HepG2 (cell line): Measurements from ENCODE around the gene DPP3. TPM values are rescaled to one million over a fixed set of nuclear protein-coding genes. Genes with fewer than 3 reads are reported as not detected.

Source experiments
- ATAC-seq: fragments of 200-7000 bp; cut with Tn5 transposase; 3 replicates; pipeline ENCODE4 v1.9.1; 2020; ENCODE audit warnings: mild to moderate bottlenecking, moderate library complexity
- BruUV-seq: library from RNA; stranded (reverse); fragments of 400-500 nt; replicated peaks from 2 replicates; lab custom pipeline; 2021; lab: Mats Ljungman, UMichigan
- CTCF ChIA-PET: fragments of 300-600 bp; formaldehyde crosslinking; extraction: SDS; loops from one replicate; lab custom pipeline; 2021; ENCODE audit warnings: low total read pairs, inconsistent platforms, low intra/inter-chr PET ratio; lab: Yijun Ruan, JAX
- POLR2A ChIA-PET: fragments of 350-600 bp; sonication (Branson Sonifier 250); formaldehyde crosslinking; loops from one replicate; lab custom pipeline; 2020; ENCODE audit warnings: antibody characterized with exemption, inconsistent platforms; lab: Yijun Ruan, JAX
- DNase-seq: peaks from one replicate; pipeline ENCODE4 v3.0.0-alpha.2; 2015; ENCODE audit warnings: low spot score
- FAIRE-seq: peaks from 3 replicates; lab custom pipeline; 2011; peaks lifted over from hg19 to GRCh38; lab: Jason Lieb, UNC
- H2AFZ ChIP-seq: one replicate; pipeline ENCODE4 v1.6.1; 2011; ENCODE audit warnings: low read length, inconsistent platforms
- H3K27ac ChIP-seq: fragments of 300-600 bp; 3 replicates; pipeline ENCODE4 v1.8.0; 2011; ENCODE audit warnings: mixed run types, mild to moderate bottlenecking, mixed read lengths, low read length, inconsistent platforms; ENCODE audit not compliant: insufficient read depth; ENCODE audit errors: extremely low read length
- H3K27me3 ChIP-seq, 2 experiments: fragments of 200-600 bp in 1 of 2; 2 replicates in 1 of 2; 3 replicates in 1 of 2; pipeline versions ENCODE4 v1.6.0 to v1.8.0; 2011; ENCODE audit warnings: low read length in 2 of 2, mild to moderate bottlenecking in 2 of 2, moderate library complexity in 2 of 2, inconsistent platforms in 1 of 2; ENCODE audit not compliant: insufficient read depth in 2 of 2, control insufficient read depth in 1 of 2
- H3K36me3 ChIP-seq, 2 experiments: fragments of 200-600 bp in 1 of 2; replicated peaks in 1 of 2; 2 replicates in 1 of 2; 3 replicates in 1 of 2; pipeline versions ENCODE4 v1.5.1 to v1.8.0; 2011; ENCODE audit warnings: low read length in 2 of 2, inconsistent platforms in 1 of 2; ENCODE audit not compliant: insufficient read depth in 2 of 2, control insufficient read depth in 1 of 2
- H3K4me1 ChIP-seq: 2 replicates; pipeline ENCODE4 v1.5.1; 2012; ENCODE audit warnings: low read length, inconsistent platforms; ENCODE audit not compliant: insufficient read depth
- H3K4me2 ChIP-seq: 2 replicates; pipeline ENCODE4 v1.6.0; 2011; ENCODE audit warnings: low read depth, low read length, inconsistent platforms
- H3K4me3 ChIP-seq, 3 experiments: fragments of 200-600 bp in 1 of 3; sonication (generic), shearing (Covaris generic) in 1 of 3; replicated peaks in 1 of 3; 2 replicates each; pipeline ENCODE4 v1.5.1; 2011 to 2016; ENCODE audit warnings: low read length in 3 of 3, inconsistent platforms in 2 of 3, low read depth in 2 of 3, mild to moderate bottlenecking in 2 of 3, control low read depth in 1 of 3, mixed read lengths in 1 of 3; ENCODE audit not compliant: insufficient read depth in 1 of 3
- H3K79me2 ChIP-seq: one replicate; pipeline ENCODE4 v1.6.1; 2011; ENCODE audit warnings: low read length, inconsistent platforms; ENCODE audit not compliant: insufficient read depth
- H3K9ac ChIP-seq: 2 replicates; pipeline ENCODE4 v1.6.0; 2011; ENCODE audit warnings: mild to moderate bottlenecking, low read depth, low read length, inconsistent platforms; ENCODE audit not compliant: insufficient read depth
- H3K9me3 ChIP-seq: 2 replicates; pipeline ENCODE4 v1.5.1; 2012; ENCODE audit warnings: mild to moderate bottlenecking, low read length
- H4K20me1 ChIP-seq: 2 replicates; pipeline ENCODE4 v1.6.0; 2011; ENCODE audit warnings: inconsistent platforms, mild to moderate bottlenecking, low read length, moderate library complexity; ENCODE audit not compliant: insufficient read depth
- ATF7-NPFF ChIP-seq: sonication (generic); formaldehyde crosslinking; IDR thresholded peaks from 2 replicates; pipeline ENCODE4 v1.8.1; 2023; ENCODE audit warnings: mild to moderate bottlenecking, low read depth, missing genetic modification reagents, moderate library complexity
- BORCS8-MEF2B ChIP-seq: sonication (generic); formaldehyde crosslinking; IDR thresholded peaks from 2 replicates; pipeline ENCODE4 v1.8.0; 2022; ENCODE audit warnings: mild to moderate bottlenecking, missing genetic modification reagents
- CERS6 ChIP-seq: sonication (generic); formaldehyde crosslinking; IDR thresholded peaks from 2 replicates; pipeline ENCODE4 v1.5.0; 2020; ENCODE audit warnings: missing genetic modification reagents
- FOXP4 ChIP-seq: sonication (generic); formaldehyde crosslinking; IDR thresholded peaks from 2 replicates; pipeline ENCODE4 v1.4.0; 2020; ENCODE audit warnings: missing genetic modification reagents
- GATAD1 ChIP-seq: IDR thresholded peaks from 2 replicates; pipeline ENCODE4 v1.6.1; 2016; ENCODE audit warnings: missing genetic modification reagents, missing compliant biosample characterization
- HMGA1 ChIP-seq: sonication (generic); formaldehyde crosslinking; conservative IDR thresholded peaks from 2 replicates; pipeline ENCODE4 v1.4.0; 2020; ENCODE audit warnings: missing genetic modification reagents
- KDM2A ChIP-seq: sonication (generic); formaldehyde crosslinking; IDR thresholded peaks from 2 replicates; pipeline ENCODE4 v1.4.0; 2020; ENCODE audit warnings: low read depth, missing genetic modification reagents, borderline replicate concordance
- NR3C1 ChIP-seq: sonication (generic); formaldehyde crosslinking; IDR thresholded peaks from 2 replicates; pipeline ENCODE4 v1.4.0; 2020; ENCODE audit warnings: missing genetic modification reagents
- POLR2AphosphoS2 ChIP-seq: IDR thresholded peaks from 2 replicates; pipeline ENCODE4 v1.6.1; 2011; ENCODE audit warnings: low read depth, low read length, improper control_type of control experiment
- SMAD3 ChIP-seq: sonication (generic); formaldehyde crosslinking; IDR thresholded peaks from 2 replicates; pipeline ENCODE4 v1.4.0; 2020; ENCODE audit warnings: missing genetic modification reagents
- TBX2 ChIP-seq: sonication (generic); formaldehyde crosslinking; IDR thresholded peaks from 2 replicates; pipeline ENCODE4 v1.5.0; 2020; ENCODE audit warnings: missing genetic modification reagents, mild to moderate bottlenecking, borderline replicate concordance
- ZBTB37 ChIP-seq: sonication (generic); formaldehyde crosslinking; IDR thresholded peaks from 2 replicates; pipeline ENCODE4 v1.4.0; 2020; ENCODE audit warnings: mild to moderate bottlenecking, missing genetic modification reagents
- ZFP36 ChIP-seq: fragments of 150-350 bp; IDR thresholded peaks from 2 replicates; pipeline ENCODE4 v1.6.1; 2018; ENCODE audit warnings: borderline replicate concordance, low read length, low read depth; ENCODE audit not compliant: partially characterized antibody
- ZKSCAN1 ChIP-seq: fragments of 150-350 bp; IDR thresholded peaks from 2 replicates; pipeline ENCODE4 v1.6.1; 2014; ENCODE audit warnings: low read length
- ZNF572 ChIP-seq: sonication (generic); formaldehyde crosslinking; IDR thresholded peaks from 2 replicates; pipeline ENCODE4 v1.5.1; 2020; ENCODE audit warnings: mild to moderate bottlenecking, missing genetic modification reagents
- ZNF674 ChIP-seq: sonication (generic); formaldehyde crosslinking; IDR thresholded peaks from 2 replicates; pipeline ENCODE4 v1.5.0; 2020; ENCODE audit warnings: low read depth, mild to moderate bottlenecking, missing genetic modification reagents
- WGBS: methylation state at CpG from one replicate; pipeline ENCODE4 v1.1.6; 2017; ENCODE audit warnings: low lambda C conversion rate; 5-methylcytosine and 5-hydroxymethylcytosine counted together
- in situ Hi-C: cut with HindIII; loops from 2 replicates; pipeline ENCODE4 v1.10.0; 2017; ENCODE audit warnings: low pct_unique_long_range_greater_than_20kb; ENCODE audit not compliant: extremely low pct_ligation_motif_present
- intact Hi-C: fragments of 100-400 bp; cut with micrococcal nuclease; formaldehyde crosslinking; loops from one replicate; pipeline ENCODE4 v1.10.0; 2022; ENCODE audit not compliant: unreplicated experiment
- polyA plus RNA-seq, 8 experiments: library from polyadenylated mRNA; depleted of rRNA in 3 of 8; stranded (reverse) in 7 of 8; unstranded in 1 of 8; fragments of >200 nt; fragmentation: Illumina TruSeq in 4 of 8; extraction: Trizol in 4 of 8; gene quantifications; 2 replicates each; pipeline versions ENCODE4 v1.2.1 to v1.2.3, GENCODE V29; 2011 to 2016; ENCODE audit warnings: low read depth in 4 of 8, missing spikeins in 1 of 8, mixed read lengths in 1 of 8; ENCODE audit not compliant: insufficient read depth in 1 of 8
- total RNA-seq, 5 experiments: library from RNA; depleted of rRNA; stranded (reverse); fragments of >200 nt; fragmentation: Illumina TruSeq; extraction: Trizol; gene quantifications; 2 replicates each; pipeline ENCODE4 v1.2.3, GENCODE V29; 2016; ENCODE audit warnings: low read depth in 1 of 5
- TF ChIP-seq, protein P1 (sequence below): sonication (generic); formaldehyde crosslinking; IDR thresholded peaks from 2 replicates; pipeline ENCODE4 v1.8.1; 2022; ENCODE audit warnings: mild to moderate bottlenecking, missing genetic modification reagents
- TF ChIP-seq, protein P2 (sequence below): sonication (generic); formaldehyde crosslinking; IDR thresholded peaks from 2 replicates; pipeline ENCODE4 v1.8.0; 2022; ENCODE audit warnings: mild to moderate bottlenecking, missing genetic modification reagents; ENCODE audit not compliant: insufficient replicate concordance

The DPP3 gene
- total and polyA plus RNA-seq, 2 of the 13 experiments (the other 11 are each of a cell fraction or from before 2014, with no cell fraction given): 38.4 to 59.8 TPM

DNA sequence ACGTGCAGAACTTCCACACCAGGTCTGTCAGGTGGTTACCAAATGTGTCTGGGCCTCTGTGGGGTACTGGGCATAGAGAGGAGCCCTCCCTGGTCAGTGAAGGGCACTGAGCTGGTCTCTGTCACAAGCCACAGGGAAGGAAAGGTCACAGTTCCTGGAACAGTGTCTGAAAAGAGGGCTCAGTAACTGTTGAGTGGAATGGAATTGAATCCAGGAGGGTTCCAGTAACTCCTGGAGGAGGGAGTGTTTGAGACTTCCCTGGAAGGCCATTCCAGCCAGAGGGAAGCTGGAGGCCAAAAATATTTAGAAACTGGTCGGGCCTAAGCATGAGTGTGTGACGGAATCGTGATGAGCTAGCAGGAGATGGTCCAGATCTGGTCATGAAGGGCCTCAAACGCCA is 74.4 kb downstream of the DPP3 start (continued):
- TF ChIP-seq ZKSCAN1 (no peak), POLR2AphosphoS2 (no peak), CERS6 (CRISPR knock-in tag) (no peak), TBX2 (CRISPR knock-in tag) (no peak), ATF7-NPFF (CRISPR knock-in tag) (no peak), SMAD3 (no peak)
- TF ChIP-seq, protein P1, sequence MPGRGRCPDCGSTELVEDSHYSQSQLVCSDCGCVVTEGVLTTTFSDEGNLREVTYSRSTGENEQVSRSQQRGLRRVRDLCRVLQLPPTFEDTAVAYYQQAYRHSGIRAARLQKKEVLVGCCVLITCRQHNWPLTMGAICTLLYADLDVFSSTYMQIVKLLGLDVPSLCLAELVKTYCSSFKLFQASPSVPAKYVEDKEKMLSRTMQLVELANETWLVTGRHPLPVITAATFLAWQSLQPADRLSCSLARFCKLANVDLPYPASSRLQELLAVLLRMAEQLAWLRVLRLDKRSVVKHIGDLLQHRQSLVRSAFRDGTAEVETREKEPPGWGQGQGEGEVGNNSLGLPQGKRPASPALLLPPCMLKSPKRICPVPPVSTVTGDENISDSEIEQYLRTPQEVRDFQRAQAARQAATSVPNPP (CRISPR knock-in tag): no peak

DNA sequence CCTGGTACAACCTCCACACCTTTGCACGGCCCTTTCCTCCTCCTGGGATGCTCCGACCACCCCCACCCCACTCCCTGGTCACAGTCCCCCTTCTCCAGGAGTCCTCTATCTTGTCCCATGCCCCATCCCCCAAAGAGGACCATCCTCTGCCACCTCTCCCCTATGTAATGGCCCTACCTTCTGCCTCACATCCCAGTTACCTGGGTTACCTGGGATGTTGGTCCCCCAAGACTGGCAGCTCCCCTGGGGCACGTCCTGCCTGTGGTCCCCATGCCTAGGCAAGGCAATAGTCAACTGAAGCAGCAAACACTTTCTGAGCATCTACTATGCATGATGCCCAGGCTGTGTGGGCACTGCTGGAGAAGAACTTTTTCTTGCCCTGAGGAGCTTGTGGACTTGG is 75.2 kb downstream of the DPP3 start:
- in situ Hi-C loops (loop anchor here (25.0 kb wide), 1 partner anchor 282 kb away; the partner anchor contains the start of gene RCE1), intact Hi-C loops (no loop called here)
- TF ChIP-seq ZBTB37 (CRISPR knock-in tag) (no peak), FOXP4 (no peak), NR3C1 (CRISPR knock-in tag) (no peak), ZNF674 (CRISPR knock-in tag) (no peak), GATAD1 (CRISPR knock-in tag) (no peak), KDM2A (CRISPR knock-in tag) (no peak), ZNF572 (CRISPR knock-in tag) (no peak), HMGA1 (CRISPR knock-in tag) (no peak), ZFP36 (no peak), BORCS8-MEF2B (CRISPR knock-in tag) (no peak)
- TF ChIP-seq, protein P2, sequence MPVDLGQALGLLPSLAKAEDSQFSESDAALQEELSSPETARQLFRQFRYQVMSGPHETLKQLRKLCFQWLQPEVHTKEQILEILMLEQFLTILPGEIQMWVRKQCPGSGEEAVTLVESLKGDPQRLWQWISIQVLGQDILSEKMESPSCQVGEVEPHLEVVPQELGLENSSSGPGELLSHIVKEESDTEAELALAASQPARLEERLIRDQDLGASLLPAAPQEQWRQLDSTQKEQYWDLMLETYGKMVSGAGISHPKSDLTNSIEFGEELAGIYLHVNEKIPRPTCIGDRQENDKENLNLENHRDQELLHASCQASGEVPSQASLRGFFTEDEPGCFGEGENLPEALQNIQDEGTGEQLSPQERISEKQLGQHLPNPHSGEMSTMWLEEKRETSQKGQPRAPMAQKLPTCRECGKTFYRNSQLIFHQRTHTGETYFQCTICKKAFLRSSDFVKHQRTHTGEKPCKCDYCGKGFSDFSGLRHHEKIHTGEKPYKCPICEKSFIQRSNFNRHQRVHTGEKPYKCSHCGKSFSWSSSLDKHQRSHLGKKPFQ (CRISPR knock-in tag): no peak
- Histone ChIP-seq H3K27ac (no peak overlapping the region), H4K20me1 (no peaks in the 10 kb centered on the region), H3K4me1 (peaks cover 8% of the 10 kb centered on the region), H3K27me3 (peaks cover 4 to 43% of the 10 kb centered on the region in 2 experiments), H2AFZ (no peak overlapping the region), H3K4me2 (no peak overlapping the region), H3K9ac (no peak overlapping the region), H3K9me3 (no peaks in the 10 kb centered on the region), H3K36me3 (no peaks in the 10 kb centered on the region), H3K79me2 (no peaks in the 10 kb centered on the region), H3K4me3 (no peak overlapping the region)
- ChIA-PET POLR2A (no interaction called here), CTCF (no interaction called here)
- ATAC-seq (no peak), FAIRE-seq (no peak), DNase-seq (no peak)
- BruUV-seq: no TSS peak
- 0% methylated on average over 3 of the region's 3 CpGs for WGBS
